GM21529 (cell line): Measurements from ENCODE around the gene ALOXE3.

Source experiments
- ATAC-seq: cut with Tn5 transposase; IDR thresholded peaks from one replicate; pipeline ENCODE4 v1.9.1; 2021; ENCODE audit not compliant: unreplicated experiment

Gene ALOXE3

DNA sequence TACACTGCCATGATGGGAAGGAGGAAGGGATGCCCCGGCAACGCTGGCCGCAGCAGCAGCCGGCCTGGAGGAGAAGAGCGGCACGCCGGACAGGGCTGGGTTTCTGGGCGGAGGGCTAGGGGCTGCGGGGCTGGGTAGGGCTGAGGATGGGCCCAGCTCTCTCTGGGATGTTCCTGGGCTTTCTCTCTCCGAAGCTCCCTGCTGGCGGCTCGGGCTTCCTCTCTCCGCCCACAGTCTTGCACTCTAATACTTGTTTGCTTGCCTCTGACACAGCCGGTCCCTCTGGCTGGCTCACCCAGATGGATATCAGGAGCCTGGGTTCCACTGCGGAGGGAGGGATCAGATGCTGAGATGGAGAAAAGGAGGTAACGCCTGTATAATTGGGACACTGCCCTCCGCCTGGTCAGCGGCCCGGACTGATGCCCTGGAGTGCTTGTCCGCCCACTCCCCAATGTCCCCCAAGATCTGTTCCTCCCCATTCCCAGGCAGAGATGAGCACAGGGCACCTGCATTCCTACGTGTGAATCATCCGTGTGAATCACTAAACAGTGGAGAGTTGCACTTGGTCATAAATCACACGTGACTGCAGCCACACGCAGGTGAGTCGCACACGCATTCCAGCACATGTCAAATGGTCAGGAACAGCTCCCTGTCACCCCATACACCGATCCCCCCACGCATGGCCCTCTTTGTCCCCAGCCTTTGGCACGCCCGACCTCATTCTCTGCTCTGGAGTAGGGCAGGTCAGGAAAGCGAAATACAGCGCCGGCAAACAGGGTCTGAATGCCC, at the start of gene ALOXE3:
Gene ALOXE3, minus strand, starts transcription at position 535 of the 789 bp plus-strand sequence. Its CDS starts 524 bp downstream, at position 11.
- ATAC-seq = no peak

DNA sequence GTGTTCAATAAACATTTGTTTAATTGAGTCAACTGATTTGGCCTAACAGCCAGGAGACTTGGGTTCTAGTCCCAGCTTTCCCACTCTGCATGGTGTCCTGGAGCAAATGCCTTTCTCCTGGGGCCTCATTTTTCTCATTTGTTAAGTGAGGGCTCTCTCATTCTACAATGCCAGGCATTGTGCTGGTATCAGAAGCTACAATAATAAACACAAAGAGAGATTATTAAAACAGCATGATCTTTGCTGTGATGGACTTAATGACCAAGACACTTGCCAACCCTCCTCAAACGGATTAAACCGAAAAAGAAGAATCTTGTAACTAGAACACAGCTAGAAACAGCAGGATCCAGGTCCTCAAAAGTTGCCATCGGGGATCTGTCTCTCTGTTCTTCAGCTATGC, 49.2 kb upstream of the ALOXE3 start:
- ATAC-seq = no peak

DNA sequence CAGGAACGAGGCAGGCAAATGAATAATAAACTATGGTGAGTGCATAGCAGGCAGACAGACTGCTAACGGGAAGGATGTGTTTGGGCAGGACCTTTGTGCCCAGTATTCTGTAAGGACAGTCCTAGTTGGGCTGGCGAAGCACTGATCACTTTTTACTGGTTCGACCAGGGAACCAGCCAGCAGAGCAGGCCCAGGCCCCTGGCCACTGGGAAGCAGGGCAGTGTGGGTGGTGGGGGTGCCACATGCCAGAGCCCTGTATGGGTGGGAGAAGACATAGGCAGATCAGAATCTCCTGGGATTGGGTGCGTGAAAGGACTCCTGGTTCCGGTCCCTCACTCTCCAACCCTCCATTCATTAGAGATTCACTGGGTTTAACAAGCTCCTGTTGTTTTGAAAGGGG, 48.4 kb upstream of the ALOXE3 start:
- no peak for ATAC-seq

DNA sequence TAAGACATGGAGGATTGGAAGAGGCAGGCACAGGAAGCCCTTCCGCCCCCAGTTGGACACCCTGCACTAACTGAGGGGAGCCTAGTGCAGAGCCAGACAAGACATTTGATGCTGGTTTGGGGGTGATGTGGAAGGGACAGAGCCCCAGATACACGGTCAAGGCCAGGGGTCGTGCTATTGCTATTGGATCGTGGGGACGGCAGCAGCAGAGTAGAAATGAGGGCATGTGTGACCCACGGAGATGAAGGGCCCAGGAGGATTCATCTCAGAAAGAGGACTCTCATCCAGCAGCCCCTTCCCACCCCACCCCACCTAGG, 46.5 kb upstream of the ALOXE3 start:
- ATAC-seq = no peak

DNA sequence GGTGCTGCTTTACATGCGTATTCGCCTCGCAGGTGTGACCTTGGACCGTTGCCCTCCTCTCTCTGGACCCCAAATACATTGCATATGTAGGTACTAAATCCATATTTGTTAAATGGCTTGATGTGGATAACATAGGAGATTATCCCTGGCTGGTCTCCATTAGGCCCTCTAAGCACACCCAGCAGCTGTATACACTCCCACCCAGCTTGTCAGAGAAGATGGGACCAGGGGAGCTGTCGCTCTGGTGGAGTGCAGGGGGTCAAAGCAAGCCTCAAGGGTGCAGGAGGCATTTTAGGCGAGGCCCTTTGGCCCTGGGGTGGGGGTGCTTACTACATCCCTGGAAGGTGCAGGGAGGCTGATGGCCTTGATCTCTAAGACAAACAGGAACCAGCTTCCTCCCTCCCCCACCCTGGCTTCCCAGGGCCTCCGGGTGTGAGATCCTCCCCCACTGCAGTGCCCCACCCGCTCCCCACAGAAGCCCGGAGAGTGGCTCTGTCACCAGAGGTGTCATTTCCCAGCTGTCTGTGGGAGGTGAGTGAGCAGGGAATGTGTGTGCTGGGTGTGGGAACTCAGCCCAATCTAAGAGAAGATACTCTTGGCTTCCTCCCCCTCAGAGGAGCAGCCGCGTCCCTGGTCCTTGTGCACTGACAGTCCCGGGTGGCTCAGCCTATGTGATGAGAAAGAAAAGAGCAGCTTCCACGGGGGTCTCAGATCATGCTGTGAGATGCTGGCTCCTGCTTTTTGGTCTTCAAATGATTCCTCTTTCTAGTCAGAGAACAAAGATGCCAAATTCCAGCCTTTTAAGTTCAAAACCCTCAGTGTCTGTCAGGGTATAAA, 45.9 kb upstream of the ALOXE3 start:
- ATAC-seq = no peak

DNA sequence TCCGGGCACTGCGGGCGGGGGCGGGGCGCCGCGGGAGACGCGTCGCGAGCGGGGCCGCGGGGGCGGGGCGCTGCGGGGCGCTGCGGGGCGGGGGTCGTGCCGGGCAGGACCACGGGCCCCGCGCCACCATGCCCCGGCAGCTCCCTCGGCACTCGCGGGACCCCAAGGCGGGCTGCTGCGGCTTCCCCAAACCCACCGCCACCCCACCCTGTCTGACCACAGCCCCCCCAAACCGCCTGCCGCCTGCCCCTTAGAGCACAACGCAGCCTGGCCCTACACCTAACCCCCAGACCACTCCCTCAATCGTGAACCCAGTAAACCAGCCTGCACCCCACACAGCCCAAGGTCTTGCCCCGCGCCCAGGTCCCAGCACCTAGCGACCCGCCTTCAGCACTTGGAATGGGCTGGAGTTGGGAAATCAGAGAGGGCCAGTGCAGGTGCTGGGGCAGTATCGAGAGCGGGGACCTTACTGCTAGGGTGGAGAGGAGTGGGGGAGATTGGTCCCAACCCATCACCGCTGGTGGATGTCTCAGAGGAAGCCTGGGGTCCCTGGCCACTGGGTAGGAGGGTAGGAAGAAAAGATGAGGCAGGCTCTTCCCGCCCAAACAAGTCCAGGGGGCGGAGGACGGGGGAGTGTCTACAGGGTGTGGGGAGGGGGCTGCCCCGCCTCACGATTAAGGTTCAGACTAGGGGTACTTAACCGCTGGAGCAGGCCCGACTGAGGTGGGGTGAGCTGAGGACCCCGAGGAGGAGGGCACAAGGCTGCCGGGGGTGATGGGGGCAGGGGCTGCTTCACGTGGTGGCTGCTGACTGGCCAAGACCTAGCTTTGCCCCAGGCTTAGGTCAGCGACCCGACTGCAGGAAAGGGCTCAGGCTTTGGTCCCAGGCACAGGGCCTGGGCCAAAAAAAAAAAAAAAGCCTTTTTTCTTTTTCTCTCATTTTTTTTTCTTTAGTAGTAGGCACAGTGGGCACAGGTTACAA, 45.0 kb upstream of the ALOXE3 start:
- no peak for ATAC-seq

DNA sequence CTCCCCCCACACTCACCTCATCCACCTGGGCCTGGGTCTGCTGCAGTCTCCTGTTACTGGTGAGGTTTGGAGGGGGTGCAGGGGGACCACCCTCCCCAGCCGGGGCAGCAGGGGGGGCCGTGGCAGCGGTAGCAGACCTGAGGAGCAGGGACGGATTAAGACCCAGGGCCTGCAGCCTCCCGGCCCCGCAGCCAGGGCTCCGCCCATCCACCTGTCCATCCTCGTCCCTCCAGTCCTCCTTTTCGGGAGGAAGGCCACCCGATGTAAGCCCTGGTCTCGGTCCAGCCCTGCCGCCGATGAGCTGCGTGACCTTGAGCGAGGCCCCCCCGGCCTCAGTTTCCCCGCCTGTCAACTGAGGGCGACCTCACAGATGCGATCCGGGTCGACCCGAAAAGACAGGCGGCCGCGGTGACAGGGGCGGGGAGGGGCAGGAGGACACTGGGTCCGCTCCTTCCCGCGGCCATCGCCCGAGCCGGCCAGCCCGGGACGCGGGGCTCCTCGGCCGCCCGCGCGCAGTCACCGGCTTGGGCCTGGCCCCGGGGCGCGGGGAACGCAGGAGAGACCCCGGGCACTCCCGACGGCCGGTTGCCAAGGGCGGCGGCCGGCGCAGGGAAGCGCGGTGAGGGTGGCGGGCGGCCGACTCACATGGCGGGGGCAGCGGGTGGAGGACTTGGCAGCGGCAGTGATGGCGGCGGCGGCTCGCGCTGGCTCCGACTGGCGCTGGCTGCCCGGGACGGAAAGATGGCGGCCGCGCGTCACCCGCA, 44.1 kb upstream of the ALOXE3 start, which contains the start of gene VAMP2:
Gene VAMP2, minus strand, starts transcription at position 716 of the 764 bp plus-strand sequence. Its CDS starts 69 bp downstream, at position 647.
- no peak for ATAC-seq

DNA sequence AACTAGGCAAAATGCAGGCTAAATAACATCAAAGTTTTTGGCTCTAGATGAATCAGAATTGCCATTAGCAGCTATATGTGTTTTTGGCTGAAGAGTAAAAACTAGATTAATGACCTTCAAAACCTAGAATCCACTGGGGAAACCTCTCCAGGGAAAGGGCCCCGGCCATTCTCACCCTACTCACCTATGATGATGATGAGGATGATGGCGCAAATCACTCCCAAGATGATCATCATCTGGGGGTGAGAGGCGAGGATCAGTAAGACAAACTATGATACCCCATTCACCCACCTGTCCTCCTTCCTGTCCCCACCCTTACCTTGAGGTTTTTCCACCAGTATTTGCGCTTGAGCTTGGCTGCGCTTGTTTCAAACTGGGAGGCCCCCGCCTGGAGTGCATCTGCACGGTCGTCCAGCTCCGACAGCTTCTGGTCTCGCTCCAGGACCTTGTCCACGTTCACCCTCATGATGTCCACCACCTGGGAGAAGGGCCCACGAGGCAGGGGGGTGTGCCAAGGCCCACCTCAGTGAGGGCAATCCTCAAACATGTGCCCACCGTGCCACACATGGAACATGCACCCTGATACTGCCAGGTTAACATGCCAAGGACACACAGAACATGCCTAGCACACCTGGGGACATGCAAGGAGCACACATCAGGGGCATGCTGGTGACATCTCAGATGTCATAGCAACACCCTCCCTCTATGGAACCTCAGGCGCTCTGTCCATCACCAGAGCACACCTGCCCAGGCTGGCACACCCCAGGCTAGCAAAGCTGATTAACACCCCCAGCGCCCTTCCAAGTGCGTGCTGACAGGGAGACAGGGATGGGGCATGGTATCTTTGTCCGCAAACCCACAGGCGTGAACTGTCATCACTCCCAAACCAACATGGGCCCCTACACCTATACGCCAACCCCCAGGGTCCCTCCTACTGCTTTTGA, 43.2 kb upstream of the ALOXE3 start:
- no peak for ATAC-seq

DNA sequence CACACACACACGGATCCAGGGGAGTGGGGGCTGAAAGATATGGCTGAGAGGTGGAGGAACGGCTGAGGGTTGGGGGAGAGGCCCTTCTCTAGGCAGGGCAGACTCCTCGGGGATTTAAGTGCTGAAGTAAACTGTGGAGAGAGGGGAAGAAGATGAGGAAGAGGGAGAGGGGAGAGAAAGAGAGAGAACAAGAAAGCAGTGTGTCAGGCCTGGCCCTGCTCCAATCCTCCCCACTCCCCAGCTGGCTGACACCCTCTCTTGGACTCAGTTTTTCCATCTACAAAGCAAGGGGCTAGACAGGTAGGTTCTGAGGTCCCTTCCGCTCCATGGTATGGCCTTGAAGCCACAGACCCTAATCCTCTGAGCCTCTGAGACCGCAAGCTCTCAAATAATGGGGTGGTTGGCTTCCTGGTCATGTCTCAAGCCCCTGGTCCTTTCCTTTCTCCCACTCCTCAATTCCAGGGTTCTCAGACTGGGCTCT, 42.5 kb upstream of the ALOXE3 start:
- ATAC-seq = no peak

DNA sequence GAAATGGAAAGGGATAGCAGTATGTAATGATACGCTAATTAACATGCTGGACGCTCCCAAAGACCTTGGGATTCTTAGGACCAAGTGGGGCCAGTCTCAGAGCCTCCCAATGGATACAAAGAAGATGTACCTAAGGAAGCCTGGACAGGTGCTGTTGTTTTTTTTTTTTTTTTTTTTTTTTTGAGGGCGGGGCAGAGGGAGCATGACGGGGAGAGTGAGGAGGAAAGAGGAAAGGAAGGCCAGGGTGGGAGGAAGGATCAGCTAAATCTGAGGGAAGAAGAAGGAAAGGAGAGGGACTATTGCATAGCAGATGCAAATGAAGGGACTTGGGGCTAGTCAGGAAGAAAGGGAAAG, 41.9 kb upstream of the ALOXE3 start:
- ATAC-seq = no peak

DNA sequence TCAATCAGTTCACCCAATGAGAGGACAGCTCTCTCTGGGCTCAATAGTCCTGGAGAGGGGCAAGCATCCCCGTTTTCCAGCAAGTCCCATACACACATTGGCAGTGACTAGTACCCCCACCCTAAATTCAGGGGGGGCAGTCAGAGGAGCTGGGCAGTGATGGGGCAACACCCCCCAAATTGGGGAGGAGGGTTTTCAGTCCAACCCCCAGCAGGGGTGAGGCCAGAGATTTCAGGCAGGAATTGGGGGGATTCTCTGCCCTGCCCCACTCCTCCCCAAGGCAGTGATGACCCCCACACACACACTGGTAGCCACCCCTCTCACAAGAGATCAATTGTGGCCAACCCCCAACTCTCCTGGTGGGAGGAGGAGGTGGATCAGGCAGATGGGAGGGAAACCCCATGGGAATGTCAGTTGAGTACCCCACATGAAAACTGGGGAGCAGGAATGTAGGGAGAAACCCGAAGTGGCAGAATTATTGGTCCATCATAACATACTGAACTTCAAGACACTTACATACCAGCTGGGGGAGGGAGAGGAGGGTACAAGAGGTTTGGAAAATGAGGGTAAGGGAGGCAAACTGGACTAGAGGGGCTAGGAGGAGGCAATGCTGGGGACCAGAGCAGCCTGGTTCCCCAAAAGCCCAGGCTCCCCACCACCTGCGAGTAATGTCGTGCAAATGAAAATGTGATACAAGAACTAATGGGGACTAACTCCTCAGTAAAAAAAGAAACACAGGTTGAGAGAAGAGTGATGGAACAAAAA, 41.3 kb upstream of the ALOXE3 start:
- ATAC-seq = no peak

DNA sequence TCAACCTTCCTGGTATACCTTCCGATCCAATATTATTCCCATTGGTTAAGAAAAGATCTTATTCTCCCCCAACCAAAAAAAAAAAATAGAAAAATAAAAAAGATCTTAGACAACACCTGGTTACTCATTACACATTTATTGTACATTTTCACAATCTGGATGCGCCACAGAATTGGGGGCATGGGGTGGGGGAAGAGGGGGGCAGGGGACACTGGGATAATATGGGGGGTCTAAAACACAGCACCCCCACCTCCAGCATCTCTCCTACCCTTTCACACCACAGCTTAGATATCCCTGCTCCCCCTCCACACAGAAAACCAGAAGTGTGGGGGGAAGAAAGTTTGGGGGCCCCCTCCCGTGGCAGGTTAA, 40.7 kb upstream of the ALOXE3 start:
- ATAC-seq = no peak

DNA sequence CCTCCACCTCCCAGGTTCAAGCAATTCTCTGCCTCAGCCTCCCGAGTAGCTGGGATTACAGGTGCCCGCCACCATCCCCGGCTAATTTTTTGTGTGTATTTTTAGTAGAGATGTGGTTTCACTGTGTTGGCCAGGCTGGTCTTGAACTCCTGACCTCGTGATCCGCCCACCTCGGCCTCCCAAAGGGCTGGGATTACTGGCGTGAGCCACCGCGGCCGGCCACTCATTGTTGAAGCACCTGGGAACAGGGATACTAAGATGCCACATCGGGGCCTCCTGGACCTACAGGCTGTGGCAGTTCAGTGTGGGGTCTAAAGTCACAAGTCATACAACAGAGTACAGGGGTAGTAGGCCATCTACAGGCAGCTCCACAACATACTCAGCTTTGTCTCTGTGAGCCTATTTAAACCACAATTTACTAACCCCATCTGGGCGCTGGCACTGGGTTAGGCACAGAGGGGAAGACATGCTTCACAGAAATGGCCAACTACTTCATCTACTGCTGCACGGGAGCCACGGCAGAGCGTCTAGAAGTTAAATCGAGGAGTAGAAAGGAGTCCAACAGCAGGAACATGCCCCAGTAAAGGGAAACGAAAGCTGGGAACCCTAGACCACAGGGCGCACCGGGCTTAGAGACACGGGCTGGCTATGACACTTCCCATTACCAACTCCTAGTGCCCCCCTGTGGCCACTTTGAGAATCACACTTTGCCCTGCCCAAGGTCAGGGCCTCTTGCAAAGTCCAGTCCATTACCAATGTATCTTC, 40.1 kb upstream of the ALOXE3 start:
- no peak for ATAC-seq

DNA sequence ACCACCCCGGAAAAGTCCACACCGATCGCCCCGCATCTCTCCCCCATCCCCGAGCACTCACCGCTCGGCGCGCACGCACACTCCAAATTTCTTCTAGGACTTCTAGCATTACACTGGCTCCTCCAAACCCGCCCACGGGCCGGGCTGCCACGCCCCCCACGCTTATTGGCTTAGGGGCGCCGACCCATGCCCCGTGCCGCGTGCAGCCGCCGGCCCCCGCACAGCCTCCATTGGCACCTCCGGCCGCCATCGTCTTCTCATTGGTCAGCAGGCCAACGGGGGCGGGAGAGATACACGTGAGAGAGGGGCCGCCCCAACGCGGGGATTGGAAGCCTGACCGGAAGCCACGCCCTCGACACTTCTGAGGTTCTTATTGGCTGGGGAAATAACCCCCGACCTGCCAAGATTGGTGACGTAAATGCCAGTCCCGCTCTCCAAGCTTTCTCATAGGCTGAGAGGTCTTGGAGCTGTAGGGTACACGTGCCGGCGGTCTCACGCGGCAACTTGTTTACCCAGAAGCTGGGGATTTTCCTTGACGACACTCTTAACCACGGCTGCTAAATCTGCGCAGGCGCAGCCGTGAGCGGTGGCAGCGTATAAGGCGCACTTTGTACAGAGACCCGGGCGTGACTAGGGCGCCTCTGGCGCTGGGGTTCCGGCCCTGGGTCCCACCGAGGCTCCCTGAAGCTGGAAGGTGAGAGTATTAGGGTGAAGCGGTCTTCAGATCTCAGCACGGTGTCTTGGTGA, 38.1 kb upstream of the ALOXE3 start:
- ATAC-seq = peak; percentile 69

DNA sequence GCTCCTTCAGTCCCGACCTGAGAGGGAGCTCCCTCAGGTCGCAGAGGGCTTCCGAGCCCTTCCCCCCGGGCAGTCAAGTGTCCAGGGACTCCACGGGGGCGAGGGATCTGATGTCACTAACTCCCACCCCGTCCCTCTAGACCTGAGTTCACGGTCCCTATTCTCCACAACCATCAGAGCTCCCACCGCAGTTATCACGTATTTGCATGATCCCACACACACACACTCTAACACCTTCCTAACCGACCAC, 37.6 kb upstream of the ALOXE3 start:
- ATAC-seq = no peak

DNA sequence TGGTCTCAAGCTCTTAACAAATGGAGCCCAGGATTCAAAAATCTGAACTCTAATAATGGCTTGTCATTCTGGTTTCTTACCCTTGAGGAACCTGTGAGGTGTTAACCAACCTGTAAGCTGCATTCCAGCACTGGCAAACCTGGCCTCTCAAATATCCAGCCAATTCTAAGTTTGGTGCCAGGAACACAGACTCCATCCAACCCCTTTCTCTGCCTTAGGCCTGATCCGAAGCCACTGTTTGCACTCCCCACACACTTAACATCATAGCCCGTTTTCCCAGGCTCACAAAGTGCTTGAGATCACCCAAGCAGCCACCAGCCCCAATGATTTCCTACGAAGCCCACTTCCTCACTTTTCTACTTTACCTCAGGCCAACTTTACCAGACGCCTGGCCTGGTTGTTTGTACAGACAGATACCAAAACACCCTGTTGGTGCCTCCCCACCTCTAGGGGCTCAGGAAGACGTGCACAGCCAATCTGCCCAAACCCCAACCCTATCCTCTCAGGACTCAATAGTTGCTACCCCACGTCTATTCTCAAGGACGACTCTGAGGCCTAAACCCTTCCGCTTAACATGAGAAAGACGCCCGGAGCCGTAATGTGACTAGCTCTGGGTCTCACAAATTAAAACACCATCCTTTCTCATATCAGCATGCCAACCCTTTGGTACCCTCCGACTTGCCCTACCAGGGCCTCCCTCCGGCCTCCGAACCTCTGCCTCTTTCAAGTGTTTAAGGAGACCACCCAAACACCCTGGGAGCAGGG, 37.1 kb upstream of the ALOXE3 start:
- no peak for ATAC-seq
